Lung (tissue), 12 donors: ENCODE results near the gene VTI1A. TPM values are rescaled to one million over a fixed set of nuclear protein-coding genes. Genes with fewer than 3 reads are reported as not detected.

ENCODE experiments used
- ATAC-seq: fragments of 200-7000 bp; cut with Tn5 transposase; one replicate; pipeline ENCODE4 v1.9.1; 2020; ENCODE audit warnings: moderate number of reproducible peaks; ENCODE audit not compliant: insufficient read depth, low FRiP score
- DNase-seq, 3 donors: peaks; one replicate each; pipeline ENCODE4 v3.0.0-alpha.2; 2013 to 2017
- H3K27ac ChIP-seq, 2 donors: one replicate each; pipeline ENCODE4 v1.5.1; 2013; ENCODE audit warnings: mild to moderate bottlenecking in 2 of 2, moderate library complexity in 2 of 2, control low read depth in 1 of 2, inconsistent platforms in 1 of 2, low read depth in 1 of 2, low read length in 1 of 2
- H3K27me3 ChIP-seq, 3 donors: one replicate each; pipeline ENCODE4 v1.5.1; 2013; ENCODE audit warnings: low read length in 2 of 3; ENCODE audit not compliant: control insufficient read depth in 3 of 3, insufficient read depth in 3 of 3
- H3K36me3 ChIP-seq, 4 donors: one replicate each; pipeline ENCODE4 v1.5.1; 2013; ENCODE audit warnings: low read length in 4 of 4, mild to moderate bottlenecking in 1 of 4, moderate library complexity in 1 of 4; ENCODE audit not compliant: control insufficient read depth in 4 of 4, insufficient read depth in 4 of 4
- H3K4me1 ChIP-seq, 5 donors: one replicate each; pipeline ENCODE4 v1.5.1; 2013; ENCODE audit warnings: low read length in 5 of 5, mild to moderate bottlenecking in 2 of 5, moderate library complexity in 1 of 5; ENCODE audit not compliant: control insufficient read depth in 5 of 5, insufficient read depth in 5 of 5
- H3K4me3 ChIP-seq: one replicate; pipeline ENCODE4 v1.5.1; 2013; ENCODE audit warnings: mild to moderate bottlenecking, control low read depth, moderate library complexity
- H3K9ac ChIP-seq, 2 donors: one replicate each; pipeline ENCODE4 v1.5.1; 2013; ENCODE audit warnings: low read length in 2 of 2, control low read depth in 1 of 2; ENCODE audit not compliant: insufficient read depth in 1 of 2
- H3K9me3 ChIP-seq, 4 donors: one replicate each; pipeline ENCODE4 v1.5.1; 2013; ENCODE audit warnings: low read length in 3 of 4, mild to moderate bottlenecking in 1 of 4, moderate library complexity in 1 of 4; ENCODE audit not compliant: control insufficient read depth in 4 of 4, insufficient read depth in 3 of 4
- WGBS, 2 donors: extraction: QIAGEN DNeasy Blood & Tissue Kit; methylation state at CpG; one replicate each; pipeline ENCODE4 v1.1.7; 2013; 5-methylcytosine and 5-hydroxymethylcytosine counted together
- polyA plus RNA-seq, 2 donors: library from polyadenylated mRNA; stranded (reverse); fragments of 200-250 nt; gene quantifications; one replicate each; pipeline ENCODE4 v1.2.1, GENCODE V29; 2013
- total RNA-seq, 2 donors: library from RNA; depleted of rRNA in 1 of 2; stranded (reverse); fragments of >200 nt in 1 of 2; gene quantifications; one replicate each; pipeline ENCODE4 v1.2.1, GENCODE V29; 2014 to 2021
- TF ChIP-seq, protein P1 (sequence below): IDR thresholded peaks from 2 replicates; pipeline ENCODE4 v1.5.1; 2012; ENCODE audit warnings: mild to moderate bottlenecking; ENCODE audit errors: control extremely low read depth, extremely low read depth
- donor health status: control.
- donor health status: control.
- donor health status: Bipolar disorder and iron deficiency.
- donor health status: healthy.
- donor health status: DM: yes; HTN: yes; CAD: no.

VTI1A gene
- total and polyA plus RNA-seq, 4 donors = 9.2 to 48.2 (median 28.4) TPM

DNA sequence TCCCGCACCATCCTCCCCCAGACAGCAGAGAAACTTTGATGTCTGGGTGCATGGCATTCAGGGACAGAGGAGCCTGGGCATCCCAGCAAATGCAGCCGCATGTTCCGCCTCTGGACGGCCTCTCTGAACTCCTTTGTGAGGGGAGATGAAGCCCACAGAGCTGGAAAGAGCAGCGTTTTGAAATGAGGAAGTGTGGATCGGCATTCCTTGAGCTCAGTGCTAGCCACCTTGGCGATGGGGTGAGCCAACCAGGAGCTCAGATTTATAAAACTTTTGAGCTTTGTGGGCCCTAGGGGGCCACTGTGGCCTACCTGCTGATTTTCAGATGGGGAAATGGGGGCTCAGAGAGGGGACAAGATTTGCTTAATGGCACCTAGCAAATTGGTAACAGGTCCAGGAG is 376.6 kb downstream of the VTI1A start:
- DNase-seq = no peak
- no peak overlapping the region for H3K9ac ChIP-seq

DNA sequence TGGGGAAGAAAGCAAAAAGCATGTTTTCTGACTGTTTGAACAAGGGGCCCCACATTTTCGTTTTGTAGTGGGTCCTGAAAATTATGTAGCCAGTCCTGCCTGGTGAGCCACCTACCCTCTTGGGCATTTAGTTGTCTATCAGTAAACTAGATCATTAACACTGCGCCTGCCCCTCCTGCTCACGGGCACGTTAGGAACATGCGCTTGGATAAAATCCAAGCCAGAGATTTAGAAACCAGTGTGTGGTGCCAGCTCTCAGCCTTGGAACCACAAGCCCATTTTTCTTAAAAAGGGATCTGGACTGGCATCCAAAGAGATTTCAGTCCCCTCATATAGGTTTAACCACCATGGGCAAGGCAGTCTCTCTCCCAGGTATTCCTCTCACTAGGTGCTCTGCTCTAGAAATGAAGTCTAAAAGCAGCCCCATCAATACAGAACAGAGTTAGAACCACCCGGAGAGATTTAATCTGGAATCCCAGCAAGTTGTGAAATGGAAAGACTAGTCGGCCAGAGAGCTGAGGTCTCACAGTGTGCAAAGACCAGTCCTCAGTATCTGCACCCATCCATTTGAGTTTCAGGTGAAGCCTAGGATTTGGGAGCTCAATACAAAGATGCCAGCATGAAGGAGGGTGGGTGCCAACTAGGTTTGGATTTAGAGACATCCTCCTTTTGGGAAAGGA is 379.1 kb downstream of the VTI1A start:
- Histone ChIP-seq H3K36me3 (peaks cover 0 to 2% (median 0%) of the 10 kb centered on the region in 4 donors), H3K9ac (no peak overlapping the region), H3K4me1 (peaks cover 0 to 5% (median 0%) of the 10 kb centered on the region in 5 donors), H3K27ac (no peak overlapping the region), H3K4me3 (no peak overlapping the region), H3K9me3 (no peaks in the 10 kb centered on the region), H3K27me3 (no peaks in the 10 kb centered on the region)
- DNase-seq = no peak
- no peak for ATAC-seq
- TF ChIP-seq, protein P1, sequence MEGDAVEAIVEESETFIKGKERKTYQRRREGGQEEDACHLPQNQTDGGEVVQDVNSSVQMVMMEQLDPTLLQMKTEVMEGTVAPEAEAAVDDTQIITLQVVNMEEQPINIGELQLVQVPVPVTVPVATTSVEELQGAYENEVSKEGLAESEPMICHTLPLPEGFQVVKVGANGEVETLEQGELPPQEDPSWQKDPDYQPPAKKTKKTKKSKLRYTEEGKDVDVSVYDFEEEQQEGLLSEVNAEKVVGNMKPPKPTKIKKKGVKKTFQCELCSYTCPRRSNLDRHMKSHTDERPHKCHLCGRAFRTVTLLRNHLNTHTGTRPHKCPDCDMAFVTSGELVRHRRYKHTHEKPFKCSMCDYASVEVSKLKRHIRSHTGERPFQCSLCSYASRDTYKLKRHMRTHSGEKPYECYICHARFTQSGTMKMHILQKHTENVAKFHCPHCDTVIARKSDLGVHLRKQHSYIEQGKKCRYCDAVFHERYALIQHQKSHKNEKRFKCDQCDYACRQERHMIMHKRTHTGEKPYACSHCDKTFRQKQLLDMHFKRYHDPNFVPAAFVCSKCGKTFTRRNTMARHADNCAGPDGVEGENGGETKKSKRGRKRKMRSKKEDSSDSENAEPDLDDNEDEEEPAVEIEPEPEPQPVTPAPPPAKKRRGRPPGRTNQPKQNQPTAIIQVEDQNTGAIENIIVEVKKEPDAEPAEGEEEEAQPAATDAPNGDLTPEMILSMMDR = no peak
- 57 to 59% methylated on average over 7 of the region's 7 CpGs for WGBS, 2 donors

More for the DNA sequence above, 376.6 kb downstream of the VTI1A start:
- peaks cover 0 to 2% (median 0%) of the 10 kb centered on the region in 4 donors for H3K36me3 ChIP-seq
- H3K4me3 ChIP-seq = no peak overlapping the region
- no peaks in the 10 kb centered on the region for H3K27me3 ChIP-seq
- H3K4me1 ChIP-seq = peaks cover 0 to 5% (median 0%) of the 10 kb centered on the region in 5 donors
- WGBS, 2 donors = 78 to 90% methylated on average over 7 of the region's 7 CpGs
- H3K27ac ChIP-seq = no peak overlapping the region
- H3K9me3 ChIP-seq = peaks cover 0 to 2% (median 0%) of the 10 kb centered on the region in 4 donors
- no peak for ATAC-seq
- TF ChIP-seq, protein P1 = no peak

DNA sequence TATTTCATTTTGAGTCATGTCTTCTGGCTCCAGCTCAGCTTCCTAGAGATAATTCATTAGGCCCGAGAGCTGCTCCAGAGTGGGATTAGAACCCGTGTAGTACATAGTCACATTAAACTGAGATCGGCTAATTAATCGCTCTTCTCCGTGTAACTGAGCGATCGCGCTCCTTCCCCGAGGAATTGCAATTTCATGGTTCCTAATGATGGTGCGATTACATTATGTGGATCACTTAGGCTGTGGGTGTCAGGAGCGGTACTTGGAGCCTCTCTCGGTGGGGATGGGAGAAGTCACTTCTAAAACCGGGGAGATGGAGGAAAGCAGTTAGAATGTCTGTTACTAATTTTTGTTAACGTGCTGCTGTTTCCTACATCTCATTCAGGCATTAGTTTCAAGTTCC is 380.1 kb downstream of the VTI1A start:
- H3K9me3 ChIP-seq = no peaks in the 10 kb centered on the region
- ATAC-seq = no peak
- H3K36me3 ChIP-seq = peaks cover 0 to 2% (median 0%) of the 10 kb centered on the region in 4 donors
- TF ChIP-seq, protein P1 = no peak
- no peaks in the 10 kb centered on the region for H3K27me3 ChIP-seq
- no peak overlapping the region for H3K9ac ChIP-seq
- H3K4me3 ChIP-seq = no peak overlapping the region
- no peak for DNase-seq
- peaks cover 0 to 5% (median 0%) of the 10 kb centered on the region in 5 donors for H3K4me1 ChIP-seq
- 95% methylated on average over 14 of the region's 14 CpGs for WGBS, 2 donors
- no peak overlapping the region for H3K27ac ChIP-seq
